ENCODE measurements around the gene NOP14.

GRCh38 chr4:2909583-2909982 is 53.6 kb downstream of the NOP14 start:
- TF ChIP-seq TAF1 (IDR thresholded peaks at IDR 0.05; ENCODE audit: low read depth, low read length) (no peak), POLR2A (IDR thresholded peaks at IDR 0.05; ENCODE audit: low read depth, low read length) (no peak), POLR2AphosphoS5 (IDR thresholded peaks at IDR 0.05; ENCODE audit: low read depth, low read length) (no peak), SPI1 (IDR thresholded peaks at IDR 0.05; ENCODE audit: low read depth, low read length) (no peak), POU2F2 (IDR thresholded peaks at IDR 0.05; ENCODE audit: low read depth, low read length) (no peak)

Measured in GM12891 (cell line).